Liver (tissue), 9 donors: ENCODE measurements around the gene SMIM24. TPM values are rescaled to one million over a fixed set of nuclear protein-coding genes. Genes with fewer than 3 reads are reported as not detected.

Experiments used
- DNase-seq: peaks from one replicate; pipeline ENCODE4 v3.0.0-alpha.2; 2017; ENCODE audit warnings: low spot score
- H3K27ac ChIP-seq, 2 donors: one replicate each; pipeline ENCODE4 v1.7.0; 2013; ENCODE audit warnings: inconsistent platforms in 2 of 2, low read length in 2 of 2, control low read depth in 1 of 2, low read depth in 1 of 2, mild to moderate bottlenecking in 1 of 2
- H3K27me3 ChIP-seq, 4 donors: one replicate each; pipeline versions ENCODE4 v1.6.1 to v1.7.0; 2013; ENCODE audit warnings: low read length in 3 of 4, inconsistent platforms in 1 of 4, mild to moderate bottlenecking in 1 of 4, moderate library complexity in 1 of 4; ENCODE audit not compliant: control insufficient read depth in 4 of 4, insufficient read depth in 4 of 4
- H3K36me3 ChIP-seq, 4 donors: one replicate each; pipeline versions ENCODE4 v1.6.1 to v1.7.0; 2013; ENCODE audit warnings: low read length in 3 of 4, mild to moderate bottlenecking in 3 of 4, low read depth in 1 of 4, moderate library complexity in 1 of 4; ENCODE audit not compliant: control insufficient read depth in 4 of 4, insufficient read depth in 3 of 4
- H3K4me1 ChIP-seq, 4 donors: one replicate each; pipeline versions ENCODE4 v1.6.1 to v1.7.0; 2013; ENCODE audit warnings: low read length in 3 of 4, mild to moderate bottlenecking in 3 of 4, moderate library complexity in 1 of 4; ENCODE audit not compliant: control insufficient read depth in 4 of 4, insufficient read depth in 4 of 4
- H3K4me3 ChIP-seq, 3 donors: one replicate each; pipeline versions ENCODE4 v1.6.1 to v1.7.0; 2013; ENCODE audit warnings: low read length in 3 of 3, control low read depth in 1 of 3, low read depth in 1 of 3, mild to moderate bottlenecking in 1 of 3
- H3K9ac ChIP-seq, 2 donors: one replicate each; pipeline ENCODE4 v1.7.0; 2013; ENCODE audit warnings: low read length in 2 of 2, mild to moderate bottlenecking in 2 of 2, moderate library complexity in 2 of 2, control low read depth in 1 of 2, low read depth in 1 of 2
- H3K9me3 ChIP-seq, 4 donors: one replicate each; pipeline versions ENCODE4 v1.6.1 to v1.7.0; 2013; ENCODE audit warnings: low read length in 3 of 4; ENCODE audit not compliant: control insufficient read depth in 4 of 4
- ATF3 ChIP-seq: IDR thresholded peaks from 2 replicates; pipeline ENCODE4 v1.6.1; 2016; ENCODE audit warnings: antibody characterized with exemption
- CTCF ChIP-seq: fragments of 150-350 bp; IDR thresholded peaks from 2 replicates; pipeline ENCODE4 v1.5.1; 2017; ENCODE audit warnings: improper control_type of control experiment, low read depth, low read length; ENCODE audit not compliant: missing input control
- FOXA1 ChIP-seq: IDR thresholded peaks from 2 replicates; pipeline ENCODE4 v1.6.1; 2016; ENCODE audit warnings: antibody characterized with exemption
- FOXA2 ChIP-seq: IDR thresholded peaks from 2 replicates; pipeline ENCODE4 v1.6.1; 2016; ENCODE audit warnings: antibody characterized with exemption
- GABPA ChIP-seq, 2 donors: IDR thresholded peaks in 1 of 2; conservative IDR thresholded peaks in 1 of 2; 2 replicates each; pipeline ENCODE4 v1.6.1; 2016; ENCODE audit warnings: antibody characterized with exemption in 2 of 2, mild to moderate bottlenecking in 1 of 2, moderate library complexity in 1 of 2
- HNF4A ChIP-seq, 2 donors: conservative IDR thresholded peaks; 2 replicates each; pipeline ENCODE4 v1.6.1; 2016; ENCODE audit warnings: antibody characterized with exemption in 2 of 2, mild to moderate bottlenecking in 2 of 2
- HNF4G ChIP-seq: IDR thresholded peaks from 2 replicates; pipeline ENCODE4 v1.6.1; 2016; ENCODE audit warnings: antibody characterized with exemption
- JUND ChIP-seq, 2 donors: IDR thresholded peaks; 2 replicates each; pipeline ENCODE4 v1.6.1; 2016; ENCODE audit warnings: antibody characterized with exemption in 2 of 2
- MAX ChIP-seq: IDR thresholded peaks from 2 replicates; pipeline ENCODE4 v1.6.1; 2016; ENCODE audit warnings: antibody characterized with exemption
- NR2F2 ChIP-seq: IDR thresholded peaks from 2 replicates; pipeline ENCODE4 v1.6.1; 2016; ENCODE audit warnings: antibody characterized with exemption
- RAD21 ChIP-seq, 2 donors: IDR thresholded peaks; 2 replicates each; pipeline ENCODE4 v1.6.1; 2016; ENCODE audit warnings: antibody characterized with exemption in 2 of 2, mild to moderate bottlenecking in 2 of 2
- REST ChIP-seq: IDR thresholded peaks from 2 replicates; pipeline ENCODE4 v1.6.1; 2016; ENCODE audit warnings: antibody characterized with exemption, mild to moderate bottlenecking
- RXRA ChIP-seq, 2 donors: IDR thresholded peaks; 2 replicates each; pipeline ENCODE4 v1.6.1; 2017 to 2018; ENCODE audit warnings: antibody characterized with exemption in 2 of 2, mild to moderate bottlenecking in 1 of 2
- SP1 ChIP-seq: IDR thresholded peaks from 2 replicates; pipeline ENCODE4 v1.6.1; 2018; ENCODE audit warnings: antibody characterized with exemption, mild to moderate bottlenecking
- TAF1 ChIP-seq: conservative IDR thresholded peaks from 2 replicates; pipeline ENCODE4 v1.6.1; 2016; ENCODE audit warnings: antibody characterized with exemption, mild to moderate bottlenecking
- YY1 ChIP-seq: IDR thresholded peaks from 2 replicates; pipeline ENCODE4 v1.6.1; 2016; ENCODE audit warnings: antibody characterized with exemption, mild to moderate bottlenecking
- ZBTB33 ChIP-seq: IDR thresholded peaks from 2 replicates; pipeline ENCODE4 v1.6.1; 2016; ENCODE audit warnings: antibody characterized with exemption
- WGBS: extraction: QIAGEN DNeasy Blood & Tissue Kit; methylation state at CpG from one replicate; pipeline ENCODE4 v1.1.7; 2013; 5-methylcytosine and 5-hydroxymethylcytosine counted together
- polyA plus RNA-seq, 2 donors: library from polyadenylated mRNA; stranded (reverse) in 1 of 2; unstranded in 1 of 2; fragments of 200-250 nt in 1 of 2; fragments of >200 nt in 1 of 2; fragmentation: Nextera tagmentation in 1 of 2; extraction: Ambion mirVana in 1 of 2; gene quantifications; one replicate each; pipeline versions ENCODE4 v1.2.1 to v1.2.3, GENCODE V29; 2013 to 2015
- total RNA-seq, 2 donors: library from RNA; depleted of rRNA; stranded (reverse); fragments of >200 nt; gene quantifications; one replicate each; pipeline ENCODE4 v1.2.3, GENCODE V29; 2014
- donor health status: healthy.
- donor health status: healthy.
- donor health status: healthy.
- donor health status: healthy.
- donor health status: healthy.

SMIM24 gene
- total and polyA plus RNA-seq, 4 donors: 0.17 to 13.7 (median 2.8) TPM

- no peaks in the 10 kb centered on the region for H3K9me3 ChIP-seq
- no peak overlapping the region for H3K4me3 ChIP-seq
- no peak overlapping the region for H3K9ac ChIP-seq
- TF ChIP-seq ATF3 (no peak), FOXA2 (no peak), GABPA (IDR thresholded peaks at IDR 0.05 in 1 of 2, conservative IDR thresholded peaks at IDR 0.05 in 1 of 2) (no peak), YY1 (no peak), ZBTB33 (no peak), RAD21 (IDR thresholded peaks at IDR 0.05) (no peak), JUND (IDR thresholded peaks at IDR 0.05) (no peak), NR2F2 (no peak), RXRA (IDR thresholded peaks at IDR 0.05) (no peak), REST (no peak), CTCF (no peak), TAF1 (no peak), SP1 (no peak), MAX (no peak), HNF4G (no peak), HNF4A (conservative IDR thresholded peaks at IDR 0.05) (no peak), FOXA1 (no peak)
- no peak overlapping the region for H3K27ac ChIP-seq
- DNase-seq: no peak
- H3K4me1 ChIP-seq: peaks cover 22 to 81% (median 65%) of the 10 kb centered on the region in 4 donors
- whole genome bisulfite sequencing: 73% methylated on average over 26 of the region's 26 CpGs
- H3K27me3 ChIP-seq: no peaks in the 10 kb centered on the region
- no peaks in the 10 kb centered on the region for H3K36me3 ChIP-seq
Observed at GRCh38 chr19:3511506-3512251, 31.4 kb upstream of the SMIM24 start.
